WERI-Rb-1 (cell line): ENCODE data around the gene UQCRC1.

Experiments used
- DNase-seq: peaks from one replicate; pipeline ENCODE4 v3.0.0-alpha.2; 2020
- H3K27ac ChIP-seq: fragments of 250-450 bp; sonication (Bioruptor Pico); 2 replicates; pipeline ENCODE4 v1.5.1; 2020; ENCODE audit warnings: mild to moderate bottlenecking, moderate library complexity
- H3K27me3 ChIP-seq: fragments of 250-450 bp; sonication (Bioruptor Pico); 2 replicates; pipeline ENCODE4 v1.5.1; 2021; ENCODE audit warnings: mild to moderate bottlenecking, low read depth, moderate library complexity; ENCODE audit not compliant: insufficient read depth, severe bottlenecking
- H3K36me3 ChIP-seq: fragments of 250-450 bp; sonication (Bioruptor Pico); 2 replicates; pipeline ENCODE4 v1.5.1; 2020; ENCODE audit warnings: mild to moderate bottlenecking, moderate library complexity
- H3K4me3 ChIP-seq: 2 replicates; pipeline ENCODE4 v1.5.1; 2011; ENCODE audit warnings: low read depth, mild to moderate bottlenecking, control low read depth, low read length
- H3K9me3 ChIP-seq: fragments of 250-450 bp; sonication (Bioruptor Pico); 2 replicates; pipeline ENCODE4 v1.5.1; 2021; ENCODE audit warnings: mild to moderate bottlenecking, moderate library complexity; ENCODE audit not compliant: severe bottlenecking
- TF ChIP-seq, protein P1 (sequence below): IDR thresholded peaks from 2 replicates; pipeline ENCODE4 v1.5.1; 2011; ENCODE audit warnings: low read depth, mild to moderate bottlenecking, control low read depth, inconsistent platforms, low read length

UQCRC1 gene

DNA sequence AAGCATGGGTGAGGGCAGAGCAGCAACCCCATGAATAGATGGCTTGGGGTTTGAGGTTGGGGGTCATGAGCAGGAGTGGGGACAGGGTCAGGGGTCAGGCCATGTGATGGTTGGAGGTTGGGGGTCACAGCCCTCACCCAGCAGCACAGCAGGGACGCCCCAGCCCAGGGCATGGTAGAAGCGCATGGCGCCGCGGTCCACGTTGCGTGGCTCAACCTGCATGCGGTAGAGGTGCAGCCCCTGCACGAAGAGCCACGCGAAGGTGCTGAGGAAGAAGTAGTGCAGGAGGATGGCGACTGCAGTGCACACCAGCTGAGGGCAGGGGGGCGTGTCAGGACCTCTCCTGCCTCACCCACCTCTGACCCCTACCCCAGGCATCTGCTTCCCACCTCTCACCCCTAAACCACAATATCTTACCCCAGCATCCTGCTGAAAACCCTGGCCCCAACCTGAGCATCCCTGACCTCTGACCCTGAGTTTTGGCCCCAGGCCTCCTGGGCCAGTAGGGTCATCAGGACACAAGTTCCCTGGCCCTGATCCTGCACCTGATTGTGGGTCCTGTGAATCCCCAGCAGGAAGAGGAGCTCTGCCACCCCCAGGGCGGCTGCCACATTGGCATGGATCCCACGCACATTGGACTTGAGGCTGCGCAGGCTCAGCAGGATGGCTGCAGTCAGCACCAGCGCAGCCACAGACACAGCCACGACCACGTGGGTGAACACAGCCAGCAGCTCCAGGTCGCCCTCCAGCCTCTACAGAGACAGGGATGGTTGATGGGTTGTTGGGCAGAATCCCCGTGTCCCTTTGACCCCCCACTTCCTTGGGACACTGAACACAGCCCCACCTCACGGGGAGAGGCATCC lies 35.7 kb upstream of the UQCRC1 start:
- H3K9me3 ChIP-seq: no peaks in the 10 kb centered on the region
- H3K4me3 ChIP-seq: no peak overlapping the region
- H3K27me3 ChIP-seq: no peaks in the 10 kb centered on the region
- no peak for DNase-seq
- H3K27ac ChIP-seq: no peak overlapping the region
- peaks cover 88% of the 10 kb centered on the region for H3K36me3 ChIP-seq
- TF ChIP-seq, protein P1, sequence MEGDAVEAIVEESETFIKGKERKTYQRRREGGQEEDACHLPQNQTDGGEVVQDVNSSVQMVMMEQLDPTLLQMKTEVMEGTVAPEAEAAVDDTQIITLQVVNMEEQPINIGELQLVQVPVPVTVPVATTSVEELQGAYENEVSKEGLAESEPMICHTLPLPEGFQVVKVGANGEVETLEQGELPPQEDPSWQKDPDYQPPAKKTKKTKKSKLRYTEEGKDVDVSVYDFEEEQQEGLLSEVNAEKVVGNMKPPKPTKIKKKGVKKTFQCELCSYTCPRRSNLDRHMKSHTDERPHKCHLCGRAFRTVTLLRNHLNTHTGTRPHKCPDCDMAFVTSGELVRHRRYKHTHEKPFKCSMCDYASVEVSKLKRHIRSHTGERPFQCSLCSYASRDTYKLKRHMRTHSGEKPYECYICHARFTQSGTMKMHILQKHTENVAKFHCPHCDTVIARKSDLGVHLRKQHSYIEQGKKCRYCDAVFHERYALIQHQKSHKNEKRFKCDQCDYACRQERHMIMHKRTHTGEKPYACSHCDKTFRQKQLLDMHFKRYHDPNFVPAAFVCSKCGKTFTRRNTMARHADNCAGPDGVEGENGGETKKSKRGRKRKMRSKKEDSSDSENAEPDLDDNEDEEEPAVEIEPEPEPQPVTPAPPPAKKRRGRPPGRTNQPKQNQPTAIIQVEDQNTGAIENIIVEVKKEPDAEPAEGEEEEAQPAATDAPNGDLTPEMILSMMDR: no peak

DNA sequence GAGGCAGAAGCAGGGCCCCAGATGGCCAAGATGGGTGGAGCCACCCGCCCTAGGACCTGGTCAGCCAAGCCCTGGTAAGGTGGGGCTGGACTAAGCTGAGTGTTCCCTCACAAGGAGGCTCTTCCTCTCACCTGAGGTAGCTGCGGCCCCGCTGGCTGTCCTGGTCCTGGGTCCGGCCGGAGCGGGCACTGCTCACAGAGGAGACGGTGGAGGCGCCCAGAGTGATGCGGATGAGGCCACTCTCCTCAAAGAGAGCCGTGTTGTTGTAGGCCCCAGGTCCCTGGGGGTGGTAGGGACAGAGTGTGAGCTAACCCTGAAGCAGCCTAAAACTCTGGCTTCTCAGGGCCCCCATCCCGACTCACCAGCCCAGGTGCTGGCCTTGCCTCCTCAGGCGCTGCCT lies 33.2 kb upstream of the UQCRC1 start:
- no peaks in the 10 kb centered on the region for H3K9me3 ChIP-seq
- peaks cover 88% of the 10 kb centered on the region for H3K36me3 ChIP-seq
- no peak for DNase-seq
- H3K27me3 ChIP-seq: no peaks in the 10 kb centered on the region
- H3K4me3 ChIP-seq: no peak overlapping the region
- no peak overlapping the region for H3K27ac ChIP-seq
- TF ChIP-seq, protein P1: no peak

DNA sequence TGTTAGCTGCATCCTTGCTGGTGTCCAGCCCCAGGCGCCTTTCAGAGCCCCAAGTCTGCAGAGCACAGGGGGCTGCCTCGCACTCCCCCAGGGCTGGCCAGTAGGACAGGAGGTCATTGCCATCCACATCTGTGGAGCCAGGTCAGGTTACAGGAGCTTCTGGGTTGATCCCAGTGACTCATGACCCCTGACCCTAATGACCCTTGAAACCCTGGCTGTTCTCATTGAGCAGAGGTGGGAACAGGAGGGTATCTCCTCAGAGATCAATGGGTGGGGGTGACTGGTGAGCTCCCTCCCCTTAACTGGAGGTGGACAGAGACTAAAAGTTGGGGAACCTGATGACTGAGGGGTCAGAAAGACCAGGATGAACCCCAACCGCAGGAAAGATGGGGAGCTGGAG lies 31.9 kb upstream of the UQCRC1 start:
- TF ChIP-seq, protein P1: no peak
- H3K27ac ChIP-seq: no peak overlapping the region
- no peaks in the 10 kb centered on the region for H3K27me3 ChIP-seq
- H3K36me3 ChIP-seq: peaks cover 96% of the 10 kb centered on the region
- no peak for DNase-seq
- H3K9me3 ChIP-seq: no peaks in the 10 kb centered on the region
- H3K4me3 ChIP-seq: no peak overlapping the region

DNA sequence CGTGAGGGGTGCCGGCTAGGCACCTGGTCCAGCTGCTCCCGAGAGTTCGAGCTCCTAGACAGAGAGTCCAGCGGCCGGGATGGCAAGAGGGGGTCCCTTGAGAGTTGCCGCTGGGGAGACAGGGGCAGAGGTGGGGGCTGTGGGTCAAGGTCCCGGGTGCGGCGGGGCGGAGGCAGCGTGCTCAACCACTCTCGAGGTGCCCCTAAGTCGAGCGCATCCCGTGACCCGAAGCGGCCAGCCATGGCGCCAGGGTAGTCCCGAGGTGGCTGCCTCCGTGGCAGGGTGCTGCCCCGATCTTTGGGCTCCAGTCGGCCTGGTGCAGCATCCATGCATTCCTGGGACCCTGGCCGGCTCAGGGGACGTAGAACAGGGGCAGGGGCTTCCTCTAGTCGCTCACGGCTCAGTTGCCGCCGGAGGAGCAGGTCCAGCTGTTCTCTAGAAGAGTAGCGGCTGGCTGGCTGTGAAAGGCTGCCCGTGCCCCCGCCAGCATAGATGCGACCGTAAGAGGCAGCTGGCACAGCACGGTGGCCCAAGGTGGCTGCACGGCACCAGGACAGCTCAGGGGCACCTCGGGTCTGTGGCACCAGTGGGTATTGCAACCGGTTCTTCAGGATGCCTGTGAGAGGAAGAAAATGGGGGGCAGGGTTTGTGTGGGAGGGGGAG lies 30.6 kb upstream of the UQCRC1 start:
- TF ChIP-seq, protein P1: no peak
- DNase-seq: no peak
- H3K27ac ChIP-seq: no peak overlapping the region
- no peak overlapping the region for H3K4me3 ChIP-seq
- H3K36me3 ChIP-seq: peaks cover 85% of the 10 kb centered on the region
- H3K9me3 ChIP-seq: no peaks in the 10 kb centered on the region
- H3K27me3 ChIP-seq: no peaks in the 10 kb centered on the region

DNA sequence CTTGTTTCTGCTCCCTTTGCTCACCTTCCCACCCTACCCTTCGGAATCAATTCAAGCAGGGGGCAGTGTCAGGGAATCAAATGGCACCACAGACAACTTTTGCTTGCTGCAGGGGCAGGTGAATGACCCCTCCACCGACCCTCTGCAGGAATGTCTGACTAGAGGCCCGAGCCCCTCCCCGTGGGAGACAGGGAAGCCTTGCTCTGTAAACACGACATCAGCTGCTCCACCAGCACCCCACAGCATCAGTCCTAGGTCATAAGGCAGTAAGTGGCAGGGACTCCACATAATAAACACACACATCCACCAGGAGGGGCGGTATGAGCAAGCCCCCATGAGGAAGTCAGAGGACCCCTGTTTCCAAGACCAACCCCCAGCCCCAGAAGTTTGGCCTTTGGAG lies 27.9 kb upstream of the UQCRC1 start:
- Histone ChIP-seq H3K27ac (no peak overlapping the region), H3K9me3 (no peaks in the 10 kb centered on the region), H3K27me3 (no peaks in the 10 kb centered on the region), H3K36me3 (peaks cover 70% of the 10 kb centered on the region), H3K4me3 (no peak overlapping the region)
- TF ChIP-seq, protein P1: no peak
- DNase-seq: no peak
